Thyroid gland (tissue), 4 donors: ENCODE data around the gene KCTD8. TPM values are rescaled to one million over a fixed set of nuclear protein-coding genes. Genes with fewer than 3 reads are reported as not detected.

ENCODE experiments used
- DNase-seq, 2 donors: peaks; one replicate each; pipeline ENCODE4 v3.0.0-alpha.2; 2019
- H3K27ac ChIP-seq, 3 donors: fragments of 200-600 bp; sonication (generic); 1 replicate in 2 of 3; 2 replicates in 1 of 3; pipeline ENCODE4 v1.5.1; 2016 to 2019; ENCODE audit warnings: mild to moderate bottlenecking in 1 of 3, moderate library complexity in 1 of 3
- H3K27me3 ChIP-seq: fragments of 200-600 bp; sonication (generic); one replicate; pipeline ENCODE4 v1.5.1; 2019
- H3K36me3 ChIP-seq, 2 donors: fragments of 200-600 bp; sonication (generic); one replicate each; pipeline ENCODE4 v1.5.1; 2016 to 2019
- H3K4me1 ChIP-seq, 2 donors: fragments of 200-600 bp; sonication (generic); one replicate each; pipeline ENCODE4 v1.5.1; 2017 to 2019
- H3K4me3 ChIP-seq, 3 donors: fragments of 200-600 bp; sonication (generic); replicated peaks in 1 of 3; 1 replicate in 2 of 3; 2 replicates in 1 of 3; pipeline ENCODE4 v1.5.1; 2016; ENCODE audit warnings: mild to moderate bottlenecking in 1 of 3
- H3K9me3 ChIP-seq: fragments of 200-600 bp; sonication (generic); one replicate; pipeline ENCODE4 v1.5.1; 2017
- POLR2A ChIP-seq, 2 donors: fragments of 450-650 bp; IDR thresholded peaks; one replicate each; pipeline ENCODE4 v1.6.1; 2017; ENCODE audit warnings: antibody characterized with exemption in 2 of 2, mild to moderate bottlenecking in 2 of 2, moderate library complexity in 1 of 2
- WGBS, 2 donors: methylation state at CpG; one replicate each; pipeline ENCODE4 v1.1.5; 2017; 5-methylcytosine and 5-hydroxymethylcytosine counted together
- intact Hi-C: fragments of 100-400 bp; cut with DNase I; formaldehyde crosslinking; loops from one replicate; pipeline ENCODE4 v1.15.1; 2023
- total RNA-seq, 4 donors: library from RNA; depleted of rRNA; stranded (reverse); fragments of >200 nt; gene quantifications; one replicate each; pipeline ENCODE4 v1.2.3, GENCODE V29; 2016
- TF ChIP-seq, protein P1 (sequence below), 6 experiments: fragments of 200-600 bp in 3 of 6; fragments of 450-650 bp in 3 of 6; sonication (generic) in 3 of 6; IDR thresholded peaks; one replicate each; pipeline ENCODE4 v1.5.1; 2016 to 2019; ENCODE audit warnings: antibody characterized with exemption in 6 of 6, mild to moderate bottlenecking in 2 of 6, inconsistent platforms in 1 of 6, moderate library complexity in 1 of 6

KCTD8 gene
- total RNA-seq, 4 donors from 2014 or later: 5.8 to 16.8 (median 16.0) TPM

DNA sequence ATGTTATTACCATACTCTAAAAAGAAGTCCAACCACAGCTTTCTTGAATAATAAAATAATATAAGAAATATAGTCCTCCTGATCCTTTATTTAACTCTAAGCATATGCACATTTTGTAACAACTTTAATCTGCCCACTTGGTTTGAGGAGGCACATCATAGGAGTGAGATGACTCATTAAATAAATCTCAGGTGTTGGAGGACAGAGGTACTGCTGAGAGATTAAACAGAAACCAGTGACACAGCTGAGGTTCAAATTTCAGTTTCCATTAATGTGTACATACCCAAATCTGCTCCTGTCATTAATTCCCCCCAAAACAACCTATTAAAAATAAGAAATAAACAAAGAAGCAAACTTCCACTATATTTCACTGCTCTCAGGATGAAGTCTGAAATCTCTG, 211.0 kb downstream of the KCTD8 start:
- no peak overlapping the region for H3K27ac ChIP-seq
- intact Hi-C loops: no loop called here
- no peak overlapping the region for H3K4me3 ChIP-seq
- no peaks in the 10 kb centered on the region for H3K36me3 ChIP-seq
- no peaks in the 10 kb centered on the region for H3K4me1 ChIP-seq
- no peaks in the 10 kb centered on the region for H3K27me3 ChIP-seq
- no peak for DNase-seq
- H3K9me3 ChIP-seq: no peaks in the 10 kb centered on the region
- TF ChIP-seq POLR2A (IDR thresholded peaks at IDR 0.05): no peak
- TF ChIP-seq, protein P1, sequence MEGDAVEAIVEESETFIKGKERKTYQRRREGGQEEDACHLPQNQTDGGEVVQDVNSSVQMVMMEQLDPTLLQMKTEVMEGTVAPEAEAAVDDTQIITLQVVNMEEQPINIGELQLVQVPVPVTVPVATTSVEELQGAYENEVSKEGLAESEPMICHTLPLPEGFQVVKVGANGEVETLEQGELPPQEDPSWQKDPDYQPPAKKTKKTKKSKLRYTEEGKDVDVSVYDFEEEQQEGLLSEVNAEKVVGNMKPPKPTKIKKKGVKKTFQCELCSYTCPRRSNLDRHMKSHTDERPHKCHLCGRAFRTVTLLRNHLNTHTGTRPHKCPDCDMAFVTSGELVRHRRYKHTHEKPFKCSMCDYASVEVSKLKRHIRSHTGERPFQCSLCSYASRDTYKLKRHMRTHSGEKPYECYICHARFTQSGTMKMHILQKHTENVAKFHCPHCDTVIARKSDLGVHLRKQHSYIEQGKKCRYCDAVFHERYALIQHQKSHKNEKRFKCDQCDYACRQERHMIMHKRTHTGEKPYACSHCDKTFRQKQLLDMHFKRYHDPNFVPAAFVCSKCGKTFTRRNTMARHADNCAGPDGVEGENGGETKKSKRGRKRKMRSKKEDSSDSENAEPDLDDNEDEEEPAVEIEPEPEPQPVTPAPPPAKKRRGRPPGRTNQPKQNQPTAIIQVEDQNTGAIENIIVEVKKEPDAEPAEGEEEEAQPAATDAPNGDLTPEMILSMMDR (IDR thresholded peaks at IDR 0.05): no peak

DNA sequence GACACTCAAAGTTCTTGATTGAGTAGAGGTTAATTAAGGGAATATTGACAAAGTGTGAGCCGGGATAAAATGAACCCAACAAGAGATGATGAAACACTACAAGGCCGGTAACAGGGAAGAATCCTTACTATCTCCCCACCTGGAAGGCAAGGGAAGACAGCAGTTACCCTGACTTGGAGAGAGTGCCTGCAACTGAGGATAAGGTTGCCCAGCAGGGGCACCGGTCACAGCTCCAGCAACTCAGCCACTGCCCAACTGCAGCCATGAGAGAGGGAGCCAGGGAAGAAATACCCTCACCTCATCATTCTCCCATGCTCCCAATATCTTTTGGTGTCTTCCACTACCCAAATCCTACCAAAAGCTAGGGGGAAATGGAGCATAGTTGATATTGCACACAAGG, 212.7 kb downstream of the KCTD8 start:
- Histone ChIP-seq H3K9me3 (no peaks in the 10 kb centered on the region), H3K36me3 (no peaks in the 10 kb centered on the region), H3K27me3 (no peaks in the 10 kb centered on the region), H3K4me3 (no peak overlapping the region), H3K27ac (no peak overlapping the region), H3K4me1 (no peaks in the 10 kb centered on the region)
- DNase-seq: no peak
- TF ChIP-seq POLR2A (IDR thresholded peaks at IDR 0.05): no peak
- TF ChIP-seq, protein P1 (IDR thresholded peaks at IDR 0.05): no peak
- 89 to 94% methylated on average over 3 of the region's 3 CpGs for WGBS, 2 donors
- intact Hi-C loops: no loop called here

DNA sequence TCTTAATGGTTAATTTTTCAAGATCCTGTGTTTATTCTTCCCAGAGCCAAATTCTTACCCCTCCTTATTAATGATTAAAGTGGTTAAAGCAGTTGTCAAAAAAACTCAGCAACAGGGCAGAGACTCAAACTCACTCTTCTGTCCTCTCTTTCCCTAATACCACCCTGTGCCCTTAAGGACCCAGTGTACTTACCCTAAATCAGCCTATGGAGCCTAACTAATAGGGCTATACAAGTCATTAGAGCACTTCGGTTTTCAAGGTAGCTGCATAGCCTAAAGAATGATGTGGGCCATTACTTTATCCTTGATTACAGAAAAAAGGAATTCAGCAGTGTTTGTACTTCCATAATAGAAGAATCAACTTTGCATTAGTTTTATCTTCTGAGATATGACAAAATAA, 216.3 kb downstream of the KCTD8 start:
- no peak overlapping the region for H3K4me3 ChIP-seq
- no peaks in the 10 kb centered on the region for H3K9me3 ChIP-seq
- H3K36me3 ChIP-seq: no peaks in the 10 kb centered on the region
- no peak overlapping the region for H3K27ac ChIP-seq
- DNase-seq: no peak
- 46 to 68% methylated on average over 1 of the region's 1 CpG for WGBS, 2 donors
- no peaks in the 10 kb centered on the region for H3K4me1 ChIP-seq
- TF ChIP-seq POLR2A (IDR thresholded peaks at IDR 0.05): no peak
- TF ChIP-seq, protein P1 (IDR thresholded peaks at IDR 0.05): no peak
- intact Hi-C loops: no loop called here
- H3K27me3 ChIP-seq: no peaks in the 10 kb centered on the region

DNA sequence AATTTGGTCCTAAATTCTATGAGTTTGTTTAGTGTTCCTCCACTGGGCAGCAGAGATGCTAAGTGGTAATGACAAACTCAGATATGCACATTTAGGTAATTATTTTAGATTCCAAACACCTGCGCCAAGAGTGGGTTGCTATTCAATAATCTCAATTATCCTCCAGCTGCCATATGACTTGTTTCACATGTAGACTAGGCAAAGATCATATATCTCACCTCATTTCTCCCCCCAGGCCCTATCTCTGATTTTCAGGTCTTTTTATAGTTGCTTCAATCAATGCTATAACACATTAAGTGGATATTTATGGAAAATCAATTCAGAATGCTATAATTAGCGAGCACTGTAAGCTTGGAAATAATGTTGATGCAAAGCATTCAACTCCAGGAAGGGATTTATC, 217.6 kb downstream of the KCTD8 start:
- Histone ChIP-seq H3K27me3 (no peaks in the 10 kb centered on the region), H3K4me1 (no peaks in the 10 kb centered on the region), H3K27ac (no peak overlapping the region), H3K4me3 (no peak overlapping the region), H3K36me3 (no peaks in the 10 kb centered on the region), H3K9me3 (no peaks in the 10 kb centered on the region)
- intact Hi-C loops: no loop called here
- no peak for DNase-seq
- no peak for TF ChIP-seq POLR2A (IDR thresholded peaks at IDR 0.05)
- TF ChIP-seq, protein P1 (IDR thresholded peaks at IDR 0.05): no peak
- WGBS, 2 donors: 94 to 95% methylated on average over 2 of the region's 2 CpGs

DNA sequence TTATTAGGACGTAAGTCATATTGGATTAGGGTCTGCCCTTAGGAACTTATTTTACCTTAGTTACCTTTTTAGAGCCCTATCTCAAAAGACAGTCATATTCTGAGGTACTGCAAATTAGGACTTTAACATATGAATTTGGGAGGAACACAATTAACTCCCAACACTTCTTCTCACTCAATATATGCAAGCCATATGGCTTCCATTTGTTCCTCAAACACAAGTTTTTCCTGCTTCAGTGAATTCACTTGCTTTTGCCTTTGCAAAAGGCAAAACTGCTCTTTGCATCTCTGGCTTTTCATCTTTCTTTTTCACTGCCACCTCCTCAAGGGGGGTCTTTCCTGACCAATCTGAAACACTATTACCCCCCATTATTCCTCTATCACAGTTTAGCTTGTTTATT, 220.3 kb downstream of the KCTD8 start:
- H3K27me3 ChIP-seq: no peaks in the 10 kb centered on the region
- H3K4me1 ChIP-seq: no peaks in the 10 kb centered on the region
- WGBS, 2 donors: 94% methylated on average over 1 of the region's 1 CpG
- no peaks in the 10 kb centered on the region for H3K9me3 ChIP-seq
- H3K4me3 ChIP-seq: no peak overlapping the region
- TF ChIP-seq, protein P1 (IDR thresholded peaks at IDR 0.05): no peak
- TF ChIP-seq POLR2A (IDR thresholded peaks at IDR 0.05): no peak
- no peak for DNase-seq
- intact Hi-C loops: no loop called here
- no peak overlapping the region for H3K27ac ChIP-seq
- H3K36me3 ChIP-seq: no peaks in the 10 kb centered on the region
